Ascending aorta (tissue), 2 donors: ENCODE data around the gene SOX13. TPM values are rescaled to one million over a fixed set of nuclear protein-coding genes. Genes with fewer than 3 reads are reported as not detected.

Experiments
- DNase-seq, 2 donors: peaks; one replicate each; pipeline ENCODE4 v3.0.0-alpha.2; 2019; ENCODE audit warnings: low spot score in 2 of 2
- H3K27ac ChIP-seq, 2 donors: fragments of 200-600 bp; sonication (generic); one replicate each; pipeline ENCODE4 v1.5.1; 2016 to 2017; ENCODE audit warnings: mild to moderate bottlenecking in 1 of 2
- H3K27me3 ChIP-seq: fragments of 200-600 bp; sonication (generic); one replicate; pipeline ENCODE4 v1.5.1; 2017
- H3K36me3 ChIP-seq, 2 donors: fragments of 200-600 bp; sonication (generic); one replicate each; pipeline ENCODE4 v1.5.1; 2016
- H3K4me1 ChIP-seq, 2 donors: fragments of 200-600 bp; sonication (generic); one replicate each; pipeline ENCODE4 v1.5.1; 2016 to 2017; ENCODE audit warnings: mild to moderate bottlenecking in 1 of 2
- H3K4me3 ChIP-seq, 2 donors: fragments of 200-600 bp; sonication (generic); one replicate each; pipeline ENCODE4 v1.5.1; 2016 to 2017; ENCODE audit warnings: mild to moderate bottlenecking in 1 of 2
- H3K9me3 ChIP-seq, 2 donors: fragments of 200-600 bp; sonication (generic); one replicate each; pipeline ENCODE4 v1.5.1; 2016
- CTCF ChIP-seq, 3 experiments: fragments of 200-600 bp in 2 of 3; fragments of 450-650 bp in 1 of 3; sonication (generic) in 2 of 3; IDR thresholded peaks; one replicate each; pipeline ENCODE4 v1.5.1; 2016 to 2019; ENCODE audit warnings: antibody characterized with exemption in 3 of 3, mild to moderate bottlenecking in 1 of 3, moderate library complexity in 1 of 3
- intact Hi-C: fragments of 100-400 bp; cut with DNase I; formaldehyde crosslinking; loops from one replicate; pipeline ENCODE4 v1.15.1; 2023
- total RNA-seq: library from RNA; depleted of rRNA; stranded (reverse); fragments of >200 nt; gene quantifications from one replicate; pipeline ENCODE4 v1.1.0, GENCODE V29; 2016

SOX13 gene
- 70.1 TPM for total RNA-seq

- TF ChIP-seq CTCF (IDR thresholded peaks at IDR 0.05): peak; percentile 2 to 32 (median 24)
- DNase-seq: peak; percentile 46 to 92
- intact Hi-C loops: loop anchor here (1.0 kb wide), 1 partner anchor 54 kb away; no protein-coding TSS in a partner anchor
- Histone ChIP-seq H3K4me1 (peaks cover 0 to 14% of the 10 kb centered on the region in 2 donors), H3K27ac (peak within 1 kb of the TSS; percentile 74 to 78), H3K9me3 (no peaks in the 10 kb centered on the region), H3K27me3 (no peaks in the 10 kb centered on the region), H3K36me3 (no peaks in the 10 kb centered on the region), H3K4me3 (peak within 1 kb of the TSS; percentile 65 to 89)
Observed at GRCh38 chr1:204072931-204073836, at the start of gene SOX13. Gene SOX13, plus strand, starts transcription at chr1:204073115. Its CDS starts 39,801 bp downstream, at chr1:204112916.

DNA sequence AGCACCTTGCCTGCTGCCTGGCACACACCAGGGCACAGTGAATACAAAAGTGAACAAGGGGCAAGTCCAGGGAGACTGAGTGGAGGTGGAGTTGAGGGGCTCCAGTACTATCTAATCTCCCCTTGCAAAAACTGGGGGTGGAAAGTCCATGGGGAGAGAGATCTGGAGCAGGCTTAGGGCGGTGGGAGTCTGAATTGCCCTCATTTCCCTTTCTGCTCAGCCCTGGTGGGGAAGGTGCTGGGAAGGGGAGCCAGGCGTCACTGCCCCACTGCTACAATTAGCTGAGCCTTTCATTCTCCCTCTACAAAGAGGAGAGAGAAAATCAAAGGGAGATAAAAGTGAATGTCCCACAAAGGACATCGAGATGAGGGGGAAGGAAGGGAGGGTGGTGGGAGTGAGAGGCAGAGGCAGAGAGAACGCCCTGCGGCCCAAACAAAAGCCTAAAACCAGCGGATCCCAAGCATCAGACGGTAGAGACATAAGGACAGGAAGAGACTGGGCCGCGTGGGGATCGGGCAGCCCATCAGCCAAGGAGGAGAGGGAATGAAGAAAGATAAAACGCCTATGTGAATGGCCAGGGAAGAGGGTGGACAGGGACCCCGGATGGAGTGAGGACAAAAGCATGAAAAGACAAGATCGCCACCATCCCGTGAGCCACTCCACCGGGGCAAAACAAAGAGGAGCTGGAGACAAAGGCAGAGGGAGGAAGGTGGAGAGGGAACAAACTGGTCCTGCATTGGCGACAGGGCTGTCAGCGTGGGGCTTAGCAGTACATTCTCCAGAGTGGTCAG is 46.8 kb upstream of the SOX13 start:
- no peak for TF ChIP-seq CTCF (IDR thresholded peaks at IDR 0.05)
- H3K27ac ChIP-seq: no peak overlapping the region
- no peaks in the 10 kb centered on the region for H3K9me3 ChIP-seq
- intact Hi-C loops: no loop called here
- H3K4me3 ChIP-seq: no peak overlapping the region
- no peaks in the 10 kb centered on the region for H3K36me3 ChIP-seq
- H3K27me3 ChIP-seq: no peaks in the 10 kb centered on the region
- no peak for DNase-seq
- H3K4me1 ChIP-seq: no peaks in the 10 kb centered on the region

GRCh38 chr1:204027446-204027845 is 45.5 kb upstream of the SOX13 start:
- no peak for DNase-seq
- H3K4me1 ChIP-seq: no peaks in the 10 kb centered on the region
- no peak for TF ChIP-seq CTCF (IDR thresholded peaks at IDR 0.05)
- no peak overlapping the region for H3K27ac ChIP-seq
- intact Hi-C loops: no loop called here
- H3K27me3 ChIP-seq: no peaks in the 10 kb centered on the region
- no peaks in the 10 kb centered on the region for H3K9me3 ChIP-seq
- H3K4me3 ChIP-seq: no peak overlapping the region
- no peaks in the 10 kb centered on the region for H3K36me3 ChIP-seq

DNA sequence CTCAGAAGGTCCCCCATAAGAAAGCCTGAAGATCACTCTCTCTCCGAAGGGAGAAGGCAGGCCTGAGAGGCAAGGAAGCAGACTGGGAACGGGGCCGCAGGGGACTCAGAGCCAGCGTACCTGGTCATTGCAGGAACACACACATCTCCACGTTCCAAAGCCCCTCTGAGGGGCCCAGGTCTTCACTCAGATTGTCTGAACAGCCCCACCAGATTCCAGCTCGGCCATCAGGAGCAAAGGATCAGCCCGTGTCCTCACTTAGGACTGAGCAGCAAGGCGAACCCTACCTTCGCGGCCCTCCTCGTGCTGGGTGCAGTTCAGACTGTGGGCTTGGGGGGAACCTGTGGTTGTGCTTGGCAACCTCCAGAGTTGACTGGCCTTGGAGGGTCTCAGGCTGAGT is 43.9 kb upstream of the SOX13 start:
- H3K27ac ChIP-seq: no peak overlapping the region
- no peaks in the 10 kb centered on the region for H3K27me3 ChIP-seq
- no peaks in the 10 kb centered on the region for H3K9me3 ChIP-seq
- intact Hi-C loops: no loop called here
- no peaks in the 10 kb centered on the region for H3K4me1 ChIP-seq
- no peaks in the 10 kb centered on the region for H3K36me3 ChIP-seq
- DNase-seq: no peak
- no peak for TF ChIP-seq CTCF (IDR thresholded peaks at IDR 0.05)
- H3K4me3 ChIP-seq: no peak overlapping the region

- DNase-seq: no peak
- H3K4me3 ChIP-seq: no peak overlapping the region
- H3K36me3 ChIP-seq: no peaks in the 10 kb centered on the region
- intact Hi-C loops: no loop called here
- no peak for TF ChIP-seq CTCF (IDR thresholded peaks at IDR 0.05)
- no peaks in the 10 kb centered on the region for H3K4me1 ChIP-seq
- H3K27ac ChIP-seq: no peak overlapping the region
- no peaks in the 10 kb centered on the region for H3K9me3 ChIP-seq
- no peaks in the 10 kb centered on the region for H3K27me3 ChIP-seq
Observed at GRCh38 chr1:204031098-204031710, 41.7 kb upstream of the SOX13 start.
